GM19238 (cell line): ENCODE data around the gene GCNT2.
A peak's percentile ranks its signal among the peaks of the same experiment; 100 is the strongest.
"Not testable (repeated sequence)": the region's sequence is repeated elsewhere in the genome, so short reads cannot be mapped to it uniquely, and the experiment has no call there.

Experiments
- DNase-seq: peaks from one replicate; pipeline ENCODE4 v3.0.0; 2011; ENCODE audit warnings: low spot score; ENCODE audit not compliant: insufficient read length

Gene GCNT2

DNA sequence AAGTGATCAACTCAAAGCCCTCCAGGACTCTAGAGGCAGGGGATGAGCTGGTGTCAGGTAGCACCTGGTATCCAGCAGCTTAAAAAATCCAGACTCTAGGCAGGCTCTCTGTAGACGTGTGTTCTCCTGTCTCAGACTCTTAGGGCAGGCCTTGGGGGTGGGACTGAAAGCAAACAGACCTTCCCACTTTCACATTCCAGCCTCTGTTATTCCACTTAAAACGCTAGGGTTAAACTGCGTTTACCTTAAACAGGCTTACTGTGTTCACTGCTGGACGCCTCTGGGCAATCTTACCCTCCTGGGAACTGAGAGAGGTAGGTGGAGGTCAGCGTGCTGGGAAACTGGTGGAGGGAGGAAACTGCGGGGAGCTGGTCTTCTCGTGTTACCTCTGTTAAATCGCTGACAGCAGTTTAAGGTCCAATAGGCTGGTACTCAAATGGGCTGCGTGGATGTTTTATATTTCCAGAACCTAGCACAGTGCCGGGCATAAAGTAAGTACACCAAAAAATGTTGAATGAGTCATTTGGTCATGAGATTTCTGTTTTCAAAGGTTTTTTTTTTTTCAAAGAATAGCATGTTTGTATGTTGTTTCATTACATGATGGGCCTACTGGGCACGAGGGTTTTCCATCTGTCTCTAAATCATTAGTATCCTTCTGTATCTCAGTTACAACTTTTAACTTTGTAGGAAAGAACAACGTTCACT, at the start of gene GCNT2:
Gene GCNT2 (plus strand): TSS at position 248 of the 705 bp plus-strand sequence. CDS start 7,561 bp downstream, outside the sequence.
- DNase-seq, result no peak

- no peak for DNase-seq
These were observed 48.5 kb upstream of the GCNT2 start for GRCh38 chr6:10472634-10473033.

- DNase-seq, result peak; percentile 36
These were observed 42.7 kb upstream of the GCNT2 start for GRCh38 chr6:10478187-10479040.

GRCh38 chr6:10479939-10480700, 41.0 kb upstream of the GCNT2 start:
- DNase-seq, result no peak

DNA sequence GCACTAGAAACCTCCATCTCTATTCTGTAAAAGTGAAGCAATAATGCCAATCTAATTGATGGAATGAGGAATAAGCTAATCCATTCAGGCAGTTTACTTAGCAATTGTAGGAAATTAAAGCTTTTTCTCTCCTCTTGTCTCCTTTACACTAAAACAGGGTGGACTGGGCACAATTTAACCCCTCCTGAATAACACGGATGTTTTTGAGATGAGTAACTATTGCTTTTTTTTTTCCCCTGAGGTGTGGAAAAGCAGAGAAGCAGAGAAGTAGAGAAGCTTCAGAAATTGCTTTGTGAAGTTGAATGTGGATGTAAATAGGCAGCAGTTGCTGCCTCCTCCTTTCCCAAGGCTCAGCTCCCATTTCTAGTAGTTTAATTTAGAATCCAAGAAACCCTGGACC, 40.0 kb upstream of the GCNT2 start:
- DNase-seq, result no peak

- DNase-seq, result no peak
These were observed 38.4 kb upstream of the GCNT2 start for GRCh38 chr6:10482636-10483257.

- DNase-seq, result no peak
These were observed 36.2 kb upstream of the GCNT2 start for GRCh38 chr6:10484912-10485311.

GRCh38 chr6:10485406-10485805, 35.7 kb upstream of the GCNT2 start:
- no peak for DNase-seq

DNA sequence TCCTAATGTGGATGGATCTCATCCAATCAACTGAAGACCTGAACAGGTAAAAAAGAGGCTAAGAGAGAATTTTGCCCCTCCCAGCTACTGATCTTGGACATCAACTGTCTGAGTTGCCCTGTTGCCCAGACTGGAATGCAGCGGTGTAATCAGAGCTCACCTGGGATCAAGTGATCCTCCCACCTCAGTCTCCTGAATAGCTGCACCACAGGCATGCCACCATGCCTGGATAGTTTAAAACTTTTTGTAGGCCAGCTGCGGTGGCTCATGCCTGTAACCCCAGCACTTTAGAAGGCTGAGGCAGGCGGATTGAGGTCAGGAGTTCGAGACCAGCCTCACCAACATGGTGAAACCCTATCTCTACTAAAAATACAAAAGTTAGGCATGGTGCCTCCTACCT, 34.9 kb upstream of the GCNT2 start:
- DNase-seq, result no peak

- DNase-seq, result not testable (repeated sequence)
These were observed 34.1 kb upstream of the GCNT2 start for GRCh38 chr6:10486944-10487588.

- DNase-seq, result no peak
These were observed 33.4 kb upstream of the GCNT2 start for GRCh38 chr6:10487668-10488327.

GRCh38 chr6:10491463-10491862, 29.7 kb upstream of the GCNT2 start:
- DNase-seq, result no peak

DNA sequence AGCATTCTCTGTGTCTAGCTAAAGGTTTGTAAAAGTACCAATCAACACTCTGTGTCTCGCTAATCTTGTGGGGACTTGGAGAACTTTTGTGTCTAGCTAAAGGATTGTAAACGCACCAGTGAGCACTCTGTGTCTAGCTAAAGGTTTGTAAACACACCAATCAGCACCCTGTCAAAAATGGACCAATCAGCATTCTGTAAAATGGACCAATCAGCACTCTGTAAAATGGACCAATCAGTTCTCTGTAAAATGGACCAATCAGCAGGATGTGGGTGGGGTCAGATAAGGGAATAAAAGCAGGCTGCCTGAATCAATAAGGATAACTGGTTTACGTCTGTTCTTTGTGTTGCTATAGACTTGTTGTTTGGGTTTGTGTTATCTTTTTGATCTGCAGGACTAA, 29.2 kb upstream of the GCNT2 start:
- DNase-seq, result not testable (repeated sequence)

GRCh38 chr6:10495029-10495428, 26.1 kb upstream of the GCNT2 start:
- DNase-seq, result no peak

GRCh38 chr6:10505529-10505928, 15.6 kb upstream of the GCNT2 start:
- DNase-seq, result no peak

DNA sequence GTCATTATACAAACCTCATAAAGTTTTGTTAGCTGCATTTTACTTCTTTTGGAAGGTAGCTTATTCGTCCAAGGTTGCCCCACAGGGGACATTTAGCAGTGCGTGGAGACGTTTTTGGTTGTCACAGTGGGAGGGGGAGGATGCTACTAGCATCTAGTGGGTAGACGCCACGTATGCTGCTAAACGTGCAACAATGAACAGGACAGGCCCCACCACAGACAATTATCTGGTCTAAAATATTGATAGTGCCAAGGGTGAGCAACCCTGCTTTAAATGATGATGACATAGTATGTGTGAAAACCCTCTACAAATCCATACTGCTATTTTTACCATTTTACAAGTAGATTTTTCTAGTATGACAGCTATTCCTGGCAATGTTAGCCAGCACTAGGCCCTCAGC, 13.9 kb upstream of the GCNT2 start:
- no peak for DNase-seq

DNA sequence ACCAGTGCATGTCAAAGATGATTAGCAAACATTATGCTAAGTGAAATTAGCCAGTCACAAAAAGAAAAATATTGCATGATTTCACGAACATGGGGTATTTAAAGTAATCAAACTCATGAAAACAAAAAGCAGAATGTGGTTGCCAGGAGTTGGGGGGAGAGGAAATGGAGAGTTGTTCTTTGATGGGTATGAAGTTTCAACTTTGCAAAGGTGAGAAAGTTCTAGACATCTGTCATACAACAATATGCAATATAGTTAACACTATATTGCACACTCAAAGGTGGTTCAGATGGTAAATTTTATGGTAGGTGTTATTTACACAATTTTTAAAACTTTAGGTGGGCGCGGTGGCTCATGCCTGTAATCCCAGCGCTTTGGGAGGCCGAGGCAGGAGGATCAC, 13.4 kb upstream of the GCNT2 start:
- DNase-seq, result no peak

- DNase-seq, result peak; percentile 54
These were observed 10.4 kb upstream of the GCNT2 start for GRCh38 chr6:10510592-10511367.

DNA sequence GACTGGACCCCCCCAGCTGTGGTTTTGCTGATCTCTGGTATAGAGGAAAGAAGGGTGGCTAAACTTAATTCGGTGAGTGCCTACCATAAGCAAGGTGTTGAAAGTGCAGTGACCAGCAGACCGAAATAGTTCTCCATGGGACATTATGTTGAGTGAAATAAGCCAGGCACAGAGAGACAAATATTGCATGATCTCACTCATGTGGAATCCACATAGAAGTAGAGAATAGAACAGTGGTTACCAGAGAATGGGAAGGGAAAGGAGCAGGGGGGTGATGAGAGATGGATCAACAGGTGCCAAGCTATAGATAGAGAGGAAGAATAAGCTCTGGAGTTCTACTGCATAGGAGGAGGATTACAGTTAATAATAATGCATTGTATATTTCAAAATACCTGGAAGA, 9.7 kb upstream of the GCNT2 start:
- DNase-seq, result no peak

DNA sequence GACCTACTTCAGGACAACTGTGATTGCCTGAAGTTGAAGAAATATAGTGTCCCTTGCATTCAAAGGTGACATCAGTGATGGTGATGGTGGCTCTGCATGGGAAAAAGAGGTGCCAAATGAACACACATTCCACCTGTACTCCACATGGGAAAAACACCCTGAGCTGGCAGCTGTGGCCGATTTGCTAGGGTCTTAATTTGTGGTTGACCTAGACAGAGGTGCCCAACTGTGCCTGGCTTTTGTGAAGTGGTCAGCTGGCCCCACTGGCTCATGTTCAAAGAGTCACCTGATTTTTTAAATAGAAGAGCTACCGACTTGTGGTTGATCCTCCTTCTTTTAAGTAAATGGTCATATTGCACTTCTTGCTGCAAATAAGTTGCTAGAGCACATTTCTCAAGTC, 7.6 kb upstream of the GCNT2 start:
- DNase-seq, result no peak
